ENCODE measurements around the gene FCRL4.

DNA sequence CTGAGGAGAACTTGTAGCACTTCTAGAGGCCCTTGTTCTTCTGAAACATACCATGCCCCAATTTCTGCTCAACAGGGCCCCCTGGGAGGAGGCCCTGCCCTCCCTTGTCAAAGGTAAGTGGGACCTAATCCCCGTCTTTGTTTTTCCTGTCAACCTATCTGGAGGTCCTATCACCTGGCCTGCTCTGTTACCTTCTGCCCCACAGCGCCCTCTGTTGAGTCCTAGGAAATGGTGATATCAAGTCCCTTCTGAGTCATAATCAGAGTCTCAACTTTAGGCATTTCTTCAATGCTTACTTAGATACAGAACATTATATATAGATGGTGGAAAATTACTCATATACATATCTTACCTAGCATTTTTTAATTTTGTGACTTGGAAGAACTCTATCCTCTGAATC, 28.2 kb upstream of the FCRL4 start:
- TF ChIP-seq SP1 (CRISPR knock-in tag; conservative IDR thresholded peaks at IDR 0.05) (no peak), JUN (CRISPR knock-in tag; IDR thresholded peaks at IDR 0.05) (no peak), ZNF416 (CRISPR knock-in tag; IDR thresholded peaks at IDR 0.05) (no peak), KAT7 (CRISPR knock-in tag; IDR thresholded peaks at IDR 0.05; ENCODE audit: borderline replicate concordance) (no peak), ZNF232 (CRISPR knock-in tag; IDR thresholded peaks at IDR 0.05) (no peak)
- TF ChIP-seq, protein P1, sequence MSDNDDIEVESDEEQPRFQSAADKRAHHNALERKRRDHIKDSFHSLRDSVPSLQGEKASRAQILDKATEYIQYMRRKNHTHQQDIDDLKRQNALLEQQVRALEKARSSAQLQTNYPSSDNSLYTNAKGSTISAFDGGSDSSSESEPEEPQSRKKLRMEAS (CRISPR knock-in tag; IDR thresholded peaks at IDR 0.05), result no peak
- TF ChIP-seq, protein P2, sequence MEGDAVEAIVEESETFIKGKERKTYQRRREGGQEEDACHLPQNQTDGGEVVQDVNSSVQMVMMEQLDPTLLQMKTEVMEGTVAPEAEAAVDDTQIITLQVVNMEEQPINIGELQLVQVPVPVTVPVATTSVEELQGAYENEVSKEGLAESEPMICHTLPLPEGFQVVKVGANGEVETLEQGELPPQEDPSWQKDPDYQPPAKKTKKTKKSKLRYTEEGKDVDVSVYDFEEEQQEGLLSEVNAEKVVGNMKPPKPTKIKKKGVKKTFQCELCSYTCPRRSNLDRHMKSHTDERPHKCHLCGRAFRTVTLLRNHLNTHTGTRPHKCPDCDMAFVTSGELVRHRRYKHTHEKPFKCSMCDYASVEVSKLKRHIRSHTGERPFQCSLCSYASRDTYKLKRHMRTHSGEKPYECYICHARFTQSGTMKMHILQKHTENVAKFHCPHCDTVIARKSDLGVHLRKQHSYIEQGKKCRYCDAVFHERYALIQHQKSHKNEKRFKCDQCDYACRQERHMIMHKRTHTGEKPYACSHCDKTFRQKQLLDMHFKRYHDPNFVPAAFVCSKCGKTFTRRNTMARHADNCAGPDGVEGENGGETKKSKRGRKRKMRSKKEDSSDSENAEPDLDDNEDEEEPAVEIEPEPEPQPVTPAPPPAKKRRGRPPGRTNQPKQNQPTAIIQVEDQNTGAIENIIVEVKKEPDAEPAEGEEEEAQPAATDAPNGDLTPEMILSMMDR (IDR thresholded peaks at IDR 0.05), result peak; percentile 70
- TF ChIP-seq, protein P3, sequence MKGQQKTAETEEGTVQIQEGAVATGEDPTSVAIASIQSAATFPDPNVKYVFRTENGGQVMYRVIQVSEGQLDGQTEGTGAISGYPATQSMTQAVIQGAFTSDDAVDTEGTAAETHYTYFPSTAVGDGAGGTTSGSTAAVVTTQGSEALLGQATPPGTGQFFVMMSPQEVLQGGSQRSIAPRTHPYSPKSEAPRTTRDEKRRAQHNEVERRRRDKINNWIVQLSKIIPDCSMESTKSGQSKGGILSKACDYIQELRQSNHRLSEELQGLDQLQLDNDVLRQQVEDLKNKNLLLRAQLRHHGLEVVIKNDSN (CRISPR knock-in tag; IDR thresholded peaks at IDR 0.05), result no peak
